HepG2 (cell line): ENCODE data around the gene NARF. TPM values are rescaled to one million over a fixed set of nuclear protein-coding genes. Genes with fewer than 3 reads are reported as not detected.

ENCODE experiments used
- ARID2 ChIP-seq: sonication (generic); formaldehyde crosslinking; IDR thresholded peaks from 2 replicates; pipeline ENCODE4 v1.8.1; 2022; ENCODE audit warnings: mild to moderate bottlenecking, missing genetic modification reagents, borderline replicate concordance
- BRCA1 ChIP-seq: sonication (generic); formaldehyde crosslinking; IDR thresholded peaks from 2 replicates; pipeline ENCODE4 v1.4.0; 2020; ENCODE audit warnings: missing genetic modification reagents
- CBFB ChIP-seq: sonication (generic); formaldehyde crosslinking; IDR thresholded peaks from 2 replicates; pipeline ENCODE4 v1.4.0; 2020; ENCODE audit warnings: missing genetic modification reagents
- ERF ChIP-seq: IDR thresholded peaks from 2 replicates; pipeline ENCODE4 v1.6.1; 2018; ENCODE audit warnings: missing biosample characterization, missing genetic modification reagents
- FLYWCH1 ChIP-seq: sonication (generic); formaldehyde crosslinking; IDR thresholded peaks from 2 replicates; pipeline ENCODE4 v1.8.1; 2023; ENCODE audit warnings: mild to moderate bottlenecking, missing genetic modification reagents
- KAT7 ChIP-seq: IDR thresholded peaks from 2 replicates; pipeline ENCODE4 v1.6.1; 2018; ENCODE audit warnings: borderline replicate concordance, missing compliant biosample characterization
- MEIS2 ChIP-seq: sonication (generic); formaldehyde crosslinking; IDR thresholded peaks from 2 replicates; pipeline ENCODE4 v1.9.0; 2021; ENCODE audit warnings: mild to moderate bottlenecking, missing genetic modification reagents
- NFYC ChIP-seq: IDR thresholded peaks from 2 replicates; pipeline ENCODE4 v1.6.1; 2016; ENCODE audit warnings: missing genetic modification reagents, missing compliant biosample characterization
- PLRG1 ChIP-seq: fragments of 450-650 bp; conservative IDR thresholded peaks from 2 replicates; pipeline ENCODE4 v1.6.1; 2016
- ZFP37 ChIP-seq: sonication (generic); formaldehyde crosslinking; IDR thresholded peaks from 2 replicates; pipeline ENCODE4 v1.4.0; 2020; ENCODE audit warnings: missing genetic modification reagents, borderline replicate concordance
- ZFP82 ChIP-seq: sonication (generic); formaldehyde crosslinking; IDR thresholded peaks from 2 replicates; pipeline ENCODE4 v1.5.1; 2020; ENCODE audit warnings: mild to moderate bottlenecking, missing genetic modification reagents, borderline replicate concordance
- ZNF776 ChIP-seq: sonication (generic); formaldehyde crosslinking; IDR thresholded peaks from 2 replicates; pipeline ENCODE4 v1.4.0; 2020; ENCODE audit warnings: mild to moderate bottlenecking, missing genetic modification reagents
- polyA plus RNA-seq, 8 experiments: library from polyadenylated mRNA; depleted of rRNA in 3 of 8; stranded (reverse) in 7 of 8; unstranded in 1 of 8; fragments of >200 nt; fragmentation: Illumina TruSeq in 4 of 8; extraction: Trizol in 4 of 8; gene quantifications; 2 replicates each; pipeline versions ENCODE4 v1.2.1 to v1.2.3, GENCODE V29; 2011 to 2016; ENCODE audit warnings: low read depth in 4 of 8, missing spikeins in 1 of 8, mixed read lengths in 1 of 8; ENCODE audit not compliant: insufficient read depth in 1 of 8
- total RNA-seq, 5 experiments: library from RNA; depleted of rRNA; stranded (reverse); fragments of >200 nt; fragmentation: Illumina TruSeq; extraction: Trizol; gene quantifications; 2 replicates each; pipeline ENCODE4 v1.2.3, GENCODE V29; 2016; ENCODE audit warnings: low read depth in 1 of 5
- TF ChIP-seq, protein P1 (sequence below): sonication (generic); formaldehyde crosslinking; IDR thresholded peaks from 2 replicates; pipeline ENCODE4 v1.4.0; 2020; ENCODE audit warnings: mild to moderate bottlenecking, low read depth, missing genetic modification reagents
- TF ChIP-seq, protein P2 (sequence below): sonication (generic); formaldehyde crosslinking; IDR thresholded peaks from 2 replicates; pipeline ENCODE4 v1.9.0; 2021; ENCODE audit warnings: mild to moderate bottlenecking, missing genetic modification reagents
- TF ChIP-seq, protein P3 (sequence below): IDR thresholded peaks from 2 replicates; pipeline ENCODE4 v1.6.1; 2016

NARF gene
- total and polyA plus RNA-seq, 2 of the 13 experiments (the other 11 are each of a cell fraction or from before 2014, with no cell fraction given) = 61.1 to 144 TPM

DNA sequence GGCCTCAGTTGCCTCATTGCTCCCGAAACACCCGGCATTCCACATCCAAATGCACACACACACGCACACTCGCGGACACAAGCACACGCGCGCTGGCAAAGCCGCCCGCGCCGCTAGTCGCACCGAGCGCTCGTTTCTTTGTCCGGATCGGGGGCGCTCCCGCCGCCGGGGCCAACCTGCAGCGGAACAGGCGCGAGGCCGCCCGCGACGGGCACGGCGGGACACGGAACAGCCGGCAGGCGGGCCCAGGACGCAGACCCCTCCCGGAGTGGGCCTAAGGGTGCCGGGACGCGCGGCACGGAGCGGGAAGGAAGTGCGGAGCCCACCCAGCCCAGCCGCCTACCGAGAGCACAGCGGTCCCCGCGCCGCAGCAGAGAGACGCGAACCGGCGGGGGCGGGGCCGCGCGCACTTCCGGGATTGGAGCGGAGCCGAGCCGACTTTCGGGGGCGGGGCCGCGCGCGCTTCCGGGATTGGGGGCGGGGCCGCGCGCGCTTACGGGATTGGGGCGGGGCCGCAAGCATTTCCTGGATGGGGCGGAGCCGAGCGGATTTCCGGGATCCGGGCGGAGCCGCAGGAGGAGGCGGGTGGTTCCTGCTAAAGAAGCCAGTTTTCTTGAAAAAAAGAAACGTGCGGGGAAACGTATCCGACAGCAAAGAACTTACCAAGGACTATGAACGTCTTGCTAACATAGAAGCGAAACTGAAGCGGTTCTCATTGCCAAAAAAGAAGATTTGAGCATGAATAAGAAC is 8.0 kb upstream of the NARF start, which contains the start of gene CYBC1 (continued):
- TF ChIP-seq ARID2 (CRISPR knock-in tag) (peak; percentile 88), MEIS2 (CRISPR knock-in tag) (peak; percentile 22; the same call in 1 of the 2 replicates), ZFP82 (CRISPR knock-in tag) (no peak), FLYWCH1 (CRISPR knock-in tag) (no peak), BRCA1 (CRISPR knock-in tag) (peak; percentile 32; the same call in 1 of the 2 replicates), ERF (CRISPR knock-in tag) (peak; percentile 92), ZNF776 (CRISPR knock-in tag) (peak; percentile 84; the same call in 1 of the 2 replicates), KAT7 (peak; percentile 81; the same call in 1 of the 2 replicates), CBFB (peak; percentile 57; the same call in 1 of the 2 replicates), ZFP37 (CRISPR knock-in tag) (no peak), NFYC (peak; percentile 51), PLRG1 (no peak)
- TF ChIP-seq, protein P1, sequence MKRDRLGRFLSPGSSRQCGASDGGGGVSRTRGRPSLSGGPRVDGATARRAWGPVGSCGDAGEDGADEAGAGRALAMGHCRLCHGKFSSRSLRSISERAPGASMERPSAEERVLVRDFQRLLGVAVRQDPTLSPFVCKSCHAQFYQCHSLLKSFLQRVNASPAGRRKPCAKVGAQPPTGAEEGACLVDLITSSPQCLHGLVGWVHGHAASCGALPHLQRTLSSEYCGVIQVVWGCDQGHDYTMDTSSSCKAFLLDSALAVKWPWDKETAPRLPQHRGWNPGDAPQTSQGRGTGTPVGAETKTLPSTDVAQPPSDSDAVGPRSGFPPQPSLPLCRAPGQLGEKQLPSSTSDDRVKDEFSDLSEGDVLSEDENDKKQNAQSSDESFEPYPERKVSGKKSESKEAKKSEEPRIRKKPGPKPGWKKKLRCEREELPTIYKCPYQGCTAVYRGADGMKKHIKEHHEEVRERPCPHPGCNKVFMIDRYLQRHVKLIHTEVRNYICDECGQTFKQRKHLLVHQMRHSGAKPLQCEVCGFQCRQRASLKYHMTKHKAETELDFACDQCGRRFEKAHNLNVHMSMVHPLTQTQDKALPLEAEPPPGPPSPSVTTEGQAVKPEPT (CRISPR knock-in tag) = peak; percentile 93
- TF ChIP-seq, protein P2, sequence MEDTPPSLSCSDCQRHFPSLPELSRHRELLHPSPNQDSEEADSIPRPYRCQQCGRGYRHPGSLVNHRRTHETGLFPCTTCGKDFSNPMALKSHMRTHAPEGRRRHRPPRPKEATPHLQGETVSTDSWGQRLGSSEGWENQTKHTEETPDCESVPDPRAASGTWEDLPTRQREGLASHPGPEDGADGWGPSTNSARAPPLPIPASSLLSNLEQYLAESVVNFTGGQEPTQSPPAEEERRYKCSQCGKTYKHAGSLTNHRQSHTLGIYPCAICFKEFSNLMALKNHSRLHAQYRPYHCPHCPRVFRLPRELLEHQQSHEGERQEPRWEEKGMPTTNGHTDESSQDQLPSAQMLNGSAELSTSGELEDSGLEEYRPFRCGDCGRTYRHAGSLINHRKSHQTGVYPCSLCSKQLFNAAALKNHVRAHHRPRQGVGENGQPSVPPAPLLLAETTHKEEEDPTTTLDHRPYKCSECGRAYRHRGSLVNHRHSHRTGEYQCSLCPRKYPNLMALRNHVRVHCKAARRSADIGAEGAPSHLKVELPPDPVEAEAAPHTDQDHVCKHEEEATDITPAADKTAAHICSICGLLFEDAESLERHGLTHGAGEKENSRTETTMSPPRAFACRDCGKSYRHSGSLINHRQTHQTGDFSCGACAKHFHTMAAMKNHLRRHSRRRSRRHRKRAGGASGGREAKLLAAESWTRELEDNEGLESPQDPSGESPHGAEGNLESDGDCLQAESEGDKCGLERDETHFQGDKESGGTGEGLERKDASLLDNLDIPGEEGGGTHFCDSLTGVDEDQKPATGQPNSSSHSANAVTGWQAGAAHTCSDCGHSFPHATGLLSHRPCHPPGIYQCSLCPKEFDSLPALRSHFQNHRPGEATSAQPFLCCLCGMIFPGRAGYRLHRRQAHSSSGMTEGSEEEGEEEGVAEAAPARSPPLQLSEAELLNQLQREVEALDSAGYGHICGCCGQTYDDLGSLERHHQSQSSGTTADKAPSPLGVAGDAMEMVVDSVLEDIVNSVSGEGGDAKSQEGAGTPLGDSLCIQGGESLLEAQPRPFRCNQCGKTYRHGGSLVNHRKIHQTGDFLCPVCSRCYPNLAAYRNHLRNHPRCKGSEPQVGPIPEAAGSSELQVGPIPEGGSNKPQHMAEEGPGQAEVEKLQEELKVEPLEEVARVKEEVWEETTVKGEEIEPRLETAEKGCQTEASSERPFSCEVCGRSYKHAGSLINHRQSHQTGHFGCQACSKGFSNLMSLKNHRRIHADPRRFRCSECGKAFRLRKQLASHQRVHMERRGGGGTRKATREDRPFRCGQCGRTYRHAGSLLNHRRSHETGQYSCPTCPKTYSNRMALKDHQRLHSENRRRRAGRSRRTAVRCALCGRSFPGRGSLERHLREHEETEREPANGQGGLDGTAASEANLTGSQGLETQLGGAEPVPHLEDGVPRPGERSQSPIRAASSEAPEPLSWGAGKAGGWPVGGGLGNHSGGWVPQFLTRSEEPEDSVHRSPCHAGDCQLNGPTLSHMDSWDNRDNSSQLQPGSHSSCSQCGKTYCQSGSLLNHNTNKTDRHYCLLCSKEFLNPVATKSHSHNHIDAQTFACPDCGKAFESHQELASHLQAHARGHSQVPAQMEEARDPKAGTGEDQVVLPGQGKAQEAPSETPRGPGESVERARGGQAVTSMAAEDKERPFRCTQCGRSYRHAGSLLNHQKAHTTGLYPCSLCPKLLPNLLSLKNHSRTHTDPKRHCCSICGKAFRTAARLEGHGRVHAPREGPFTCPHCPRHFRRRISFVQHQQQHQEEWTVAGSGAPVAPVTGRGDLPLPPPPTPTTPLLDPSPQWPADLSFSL (CRISPR knock-in tag) = no peak
- TF ChIP-seq, protein P3, sequence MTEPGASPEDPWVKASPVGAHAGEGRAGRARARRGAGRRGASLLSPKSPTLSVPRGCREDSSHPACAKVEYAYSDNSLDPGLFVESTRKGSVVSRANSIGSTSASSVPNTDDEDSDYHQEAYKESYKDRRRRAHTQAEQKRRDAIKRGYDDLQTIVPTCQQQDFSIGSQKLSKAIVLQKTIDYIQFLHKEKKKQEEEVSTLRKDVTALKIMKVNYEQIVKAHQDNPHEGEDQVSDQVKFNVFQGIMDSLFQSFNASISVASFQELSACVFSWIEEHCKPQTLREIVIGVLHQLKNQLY (CRISPR knock-in tag) = peak; percentile 47; the same call in 1 of the 2 replicates
